Posterior vena cava (tissue), 2 donors: ENCODE measurements around the gene JAK2. TPM values are rescaled to one million over a fixed set of nuclear protein-coding genes. Genes with fewer than 3 reads are reported as not detected.

Source experiments
- DNase-seq: peaks from one replicate; pipeline ENCODE4 v3.0.0-alpha.2; 2020; ENCODE audit warnings: low spot score
- intact Hi-C, 2 donors: fragments of 100-400 bp; cut with DNase I; formaldehyde crosslinking; loops; one replicate each; pipeline versions ENCODE4 v1.14.1 to v1.14.2; 2022 to 2023
- total RNA-seq, 2 donors: library from RNA; stranded (reverse); fragmentation: NEBNext Ultra II Directional; extraction: Animal tissue kit (Norgen Biotek cat#: 25700); gene quantifications; one replicate each; pipeline ENCODE4 v1.2.1, GENCODE V29; 2021
- donor health status: DM: yes; HTN: yes; CAD: no.
- donor health status: DM: yes; HTN: yes; CAD: no.

Gene JAK2
- total RNA-seq, 2 donors from 2014 or later, result 65.8 to 67.2 TPM

DNA sequence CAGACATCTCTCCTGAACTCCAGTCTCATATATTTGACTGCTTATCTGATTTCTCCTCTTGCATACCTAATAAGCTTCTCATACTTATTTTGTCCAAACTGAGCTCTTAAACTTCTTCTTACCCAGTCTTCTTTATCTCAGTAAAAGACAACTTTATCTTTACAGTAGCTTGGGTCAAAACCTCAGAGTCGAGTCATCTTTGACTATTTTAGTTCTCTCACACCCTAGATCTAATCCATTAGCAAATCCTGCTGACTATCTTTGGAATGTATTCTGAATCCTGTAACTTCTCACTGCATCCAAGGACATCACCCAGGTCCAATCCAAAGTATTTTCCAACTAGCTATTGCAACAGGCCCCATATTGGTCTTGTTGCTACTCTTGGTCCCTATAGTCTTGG lies 11.8 kb upstream of the JAK2 start:
- intact Hi-C loops, result no loop called here
- no peak for DNase-seq

DNA sequence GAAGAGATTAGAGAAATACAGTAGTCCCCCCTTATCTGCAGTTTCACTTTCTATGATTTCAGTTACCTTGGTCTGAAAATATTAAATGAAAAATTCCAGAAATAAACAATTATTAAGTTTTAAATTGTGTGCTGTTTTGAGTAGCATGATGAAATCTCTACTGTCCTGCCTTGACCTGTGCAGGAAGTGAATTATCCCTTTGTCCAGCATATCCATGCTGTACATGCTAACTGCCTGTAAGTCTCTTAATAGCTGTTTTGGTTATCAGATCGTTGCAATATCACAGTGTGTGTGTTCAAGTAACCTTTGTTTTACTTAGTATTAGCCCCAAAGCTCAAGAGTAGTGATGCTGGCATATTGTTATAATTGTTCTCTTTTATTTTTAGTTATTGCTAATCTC lies 11.2 kb upstream of the JAK2 start:
- intact Hi-C loops, result no loop called here

DNA sequence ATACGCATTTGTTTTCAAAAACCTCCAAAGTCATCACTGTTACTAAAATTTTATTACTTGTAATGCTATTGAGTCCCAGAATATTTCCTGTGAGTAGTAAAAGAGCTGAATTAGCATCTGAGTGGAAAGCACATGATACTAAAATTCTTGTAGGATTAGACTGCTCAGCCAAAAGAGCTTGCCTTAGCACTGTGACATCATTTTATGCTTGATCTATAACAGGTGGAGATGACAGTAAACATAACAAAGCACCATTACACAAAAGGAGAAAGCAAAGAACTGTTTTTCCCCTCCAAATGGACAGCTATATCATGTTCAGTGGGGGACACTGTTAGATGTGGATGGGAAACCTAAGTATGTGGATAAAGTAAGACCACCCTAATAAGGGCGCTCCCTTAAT lies 5.8 kb upstream of the JAK2 start:
- no peak for DNase-seq
- intact Hi-C loops, result no loop called here

More for the DNA sequence above, 11.2 kb upstream of the JAK2 start:
- no peak for DNase-seq

DNA sequence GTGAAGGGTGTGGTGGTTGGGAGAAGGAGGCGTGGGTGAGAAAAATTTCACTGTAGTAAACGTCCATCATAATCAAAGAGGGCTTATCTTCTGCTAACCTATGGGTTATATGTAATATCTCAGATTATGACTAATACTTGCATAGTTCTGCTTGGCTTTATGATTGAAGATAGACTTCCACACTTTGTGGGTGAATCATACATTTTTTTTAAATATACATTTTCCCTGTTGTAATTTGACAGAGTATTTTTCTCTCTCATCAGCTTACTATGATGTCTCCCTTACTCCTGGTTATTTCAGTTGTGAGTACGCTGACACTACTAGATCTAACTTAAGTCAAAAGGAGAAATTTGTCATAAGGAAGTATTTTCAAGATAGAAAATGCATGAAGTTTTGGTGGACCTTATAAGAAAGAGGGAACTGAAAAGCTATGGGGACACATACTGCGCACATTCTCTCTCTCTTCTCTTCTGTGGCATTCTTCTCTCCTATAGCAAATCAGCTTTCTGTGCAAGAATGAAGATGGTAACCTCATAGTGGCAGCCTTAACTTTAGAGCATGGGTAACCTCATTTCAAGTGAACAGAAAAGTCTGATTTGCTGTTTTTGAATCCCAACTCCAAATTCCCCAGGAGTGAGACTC lies 4.9 kb upstream of the JAK2 start:
- intact Hi-C loops, result loop anchor here in 1 of 2 donors (10.0 kb wide), 1 partner anchor 45 kb away; no protein-coding TSS in a partner anchor
- no peak for DNase-seq

DNA sequence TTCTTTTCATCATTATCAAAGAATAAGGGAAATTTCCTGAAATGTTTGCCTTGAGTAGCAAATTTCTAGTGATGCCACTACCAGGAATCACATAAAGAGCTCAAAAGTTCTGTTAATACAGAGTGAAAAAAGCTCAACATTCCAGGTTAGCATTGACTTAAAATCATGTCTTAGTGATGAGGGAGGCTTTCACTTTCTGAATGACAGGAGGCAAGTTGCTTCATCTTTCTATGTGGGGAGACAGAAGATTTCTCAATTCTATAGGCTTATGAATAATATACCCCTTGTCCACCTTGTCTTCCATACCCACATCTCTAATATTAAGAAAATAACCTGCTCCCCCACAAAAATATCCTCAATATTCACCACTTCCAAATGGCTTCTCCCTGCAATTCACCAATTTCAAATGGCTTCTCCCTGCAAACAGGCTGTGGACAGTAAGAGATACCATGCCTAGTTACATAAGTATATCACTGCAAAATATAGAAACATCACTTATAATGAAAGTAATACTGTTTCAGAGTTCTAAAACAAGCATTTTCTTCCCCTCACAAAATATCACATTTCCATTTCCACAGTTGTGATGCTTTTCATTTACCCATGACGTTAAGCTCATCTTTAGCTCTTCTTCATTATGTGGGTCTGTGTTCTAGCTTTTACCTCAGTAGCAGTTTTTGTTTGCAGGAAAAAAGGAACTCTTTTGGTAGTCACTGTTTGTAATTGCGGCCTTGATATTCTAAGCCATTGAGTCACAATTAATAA lies 2.2 kb upstream of the JAK2 start:
- no peak for DNase-seq
- intact Hi-C loops, result loop anchor here in 1 of 2 donors (10.0 kb wide), 1 partner anchor 48 kb away; no protein-coding TSS in a partner anchor

DNA sequence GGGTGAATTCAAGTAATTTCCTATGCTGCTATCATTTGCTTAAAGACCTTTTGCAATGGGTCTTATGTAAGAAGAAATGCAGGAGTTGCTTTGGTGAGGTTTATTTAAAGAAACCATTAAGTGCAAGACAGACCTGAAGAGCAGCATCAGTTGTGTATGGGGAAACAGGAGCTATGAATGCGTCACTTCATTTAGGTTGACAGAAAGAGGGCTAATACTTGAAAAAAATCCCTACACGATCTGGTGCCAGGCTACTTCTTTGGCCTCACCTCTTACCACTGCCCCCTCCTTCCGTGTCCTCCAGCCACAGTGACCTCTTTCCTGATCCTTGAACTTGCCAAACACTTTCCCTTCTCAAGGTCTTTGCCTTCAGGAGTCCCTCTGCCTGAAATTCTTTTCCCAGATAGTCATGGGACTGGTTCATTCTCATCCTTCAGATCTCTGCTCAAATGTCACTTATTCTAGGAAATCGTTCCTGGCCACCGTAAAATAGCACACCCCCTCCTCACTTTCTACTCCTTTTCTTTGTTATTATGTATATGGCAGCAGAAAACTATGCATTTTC lies 1.4 kb upstream of the JAK2 start:
- DNase-seq, result no peak
- intact Hi-C loops, result loop anchor here in 1 of 2 donors (10.0 kb wide), 1 partner anchor 49 kb away; no protein-coding TSS in a partner anchor

DNA sequence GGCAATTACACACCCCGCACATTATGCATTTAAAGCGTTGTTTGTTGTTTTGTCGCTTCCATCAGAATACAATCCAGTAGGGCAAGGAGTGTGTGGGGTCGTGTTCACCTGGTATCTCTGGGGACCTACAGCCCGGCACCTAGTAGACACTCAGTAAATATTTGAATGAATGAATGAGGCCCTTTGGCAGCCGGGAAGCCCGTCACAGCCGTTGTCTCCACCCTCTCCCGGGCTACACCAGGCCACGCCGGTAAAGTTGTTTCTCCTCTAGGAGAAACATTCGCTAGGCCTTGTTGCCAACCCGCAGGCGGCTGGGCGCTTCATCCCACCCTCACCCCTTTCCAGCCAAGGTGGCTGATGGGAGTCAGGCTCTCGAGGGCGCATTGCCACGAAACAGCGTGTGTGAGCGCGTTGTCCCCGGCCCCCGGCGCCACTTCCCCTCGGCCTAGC lies 876 bp upstream of the JAK2 start:
- no peak for DNase-seq

DNA sequence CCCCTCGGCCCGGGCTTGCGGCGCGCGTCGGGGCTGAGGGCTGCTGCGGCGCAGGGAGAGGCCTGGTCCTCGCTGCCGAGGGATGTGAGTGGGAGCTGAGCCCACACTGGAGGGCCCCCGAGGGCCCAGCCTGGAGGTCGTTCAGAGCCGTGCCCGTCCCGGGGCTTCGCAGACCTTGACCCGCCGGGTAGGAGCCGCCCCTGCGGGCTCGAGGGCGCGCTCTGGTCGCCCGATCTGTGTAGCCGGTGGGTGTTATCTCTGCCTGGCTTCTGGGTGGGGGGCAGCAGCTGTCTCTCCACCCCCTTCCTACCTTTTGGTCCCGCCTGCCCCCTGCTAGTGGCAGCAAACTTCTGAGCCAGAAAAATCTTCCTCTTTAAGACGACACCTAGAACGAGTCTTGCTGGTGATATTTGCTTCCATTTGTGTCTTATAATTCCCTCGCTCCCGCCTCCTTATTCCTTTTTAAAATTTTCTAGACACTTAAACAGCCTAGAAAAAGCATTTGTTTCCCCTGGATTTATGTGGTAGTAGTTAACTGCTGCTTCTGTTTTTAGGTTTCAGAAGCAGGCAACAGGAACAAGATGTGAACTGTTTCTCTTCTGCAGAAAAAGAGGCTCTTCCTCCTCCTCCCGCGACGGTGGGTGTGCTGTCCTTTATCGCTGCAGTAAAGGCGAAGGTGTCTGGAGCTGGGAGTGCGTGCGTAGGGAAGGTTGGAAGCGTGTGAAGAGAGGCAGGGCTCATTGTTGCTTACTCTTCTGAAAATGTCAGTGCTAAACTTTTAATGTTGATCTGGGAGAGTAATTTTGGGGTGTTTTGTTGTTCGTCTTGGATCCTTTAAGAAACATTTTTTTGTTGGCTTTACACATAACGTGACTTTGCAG lies 554 bp downstream of the JAK2 start:
- peak; percentile 79 for DNase-seq

More for the DNA sequence above, 876 bp upstream of the JAK2 start:
- intact Hi-C loops, result loop anchor here in 1 of 2 donors (10.0 kb wide), 1 partner anchor 49 kb away; no protein-coding TSS in a partner anchor

DNA sequence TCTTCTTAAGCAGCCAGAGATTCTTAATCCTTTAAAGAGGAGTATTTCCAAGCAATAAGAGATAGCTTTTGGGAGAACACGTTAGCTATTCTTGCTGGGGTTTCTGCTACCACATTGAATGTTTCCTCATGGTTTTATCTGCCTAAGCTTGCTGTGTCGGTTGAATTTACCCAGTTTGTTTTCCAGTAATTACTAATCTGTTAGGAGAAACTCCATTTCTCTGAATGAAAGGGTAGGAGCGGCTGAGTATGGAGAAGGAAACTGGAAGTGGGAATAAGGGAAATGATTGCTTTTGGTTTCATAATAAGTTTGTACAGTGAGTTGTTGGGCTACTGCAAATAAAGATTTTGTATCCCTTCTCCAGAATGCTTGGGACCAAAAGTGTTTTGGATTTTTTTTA lies 1.2 kb downstream of the JAK2 start:
- intact Hi-C loops, result loop anchor here (5.0 to 10.0 kb wide), 2 partner anchors 51 to 224 kb away; no protein-coding TSS in a partner anchor
- DNase-seq, result no peak

More for the DNA sequence above, 554 bp downstream of the JAK2 start:
- intact Hi-C loops, result loop anchor here (5.0 to 10.0 kb wide), 2 partner anchors 51 to 223 kb away; no protein-coding TSS in a partner anchor

DNA sequence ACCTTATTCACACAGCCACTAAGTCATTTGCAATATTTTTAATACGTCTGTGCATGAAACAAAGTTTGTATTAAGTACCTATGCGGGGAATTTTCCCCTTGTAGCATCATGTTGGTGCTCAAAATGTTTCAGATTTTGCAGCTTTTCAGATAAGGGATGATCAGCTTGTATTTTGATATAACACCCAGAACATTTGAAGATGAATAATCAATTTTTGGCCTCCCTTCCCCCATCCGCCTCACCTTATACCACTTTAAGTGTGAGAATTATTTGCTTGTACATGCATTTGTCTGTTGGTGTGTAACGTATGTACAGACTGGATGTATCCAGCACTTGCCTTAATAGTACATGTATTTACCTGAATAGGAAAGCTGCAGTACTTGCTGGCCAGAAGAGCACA lies 1.7 kb downstream of the JAK2 start:
- intact Hi-C loops, result loop anchor here (5.0 to 10.0 kb wide), 2 partner anchors 52 to 224 kb away; no protein-coding TSS in a partner anchor
- DNase-seq, result no peak

DNA sequence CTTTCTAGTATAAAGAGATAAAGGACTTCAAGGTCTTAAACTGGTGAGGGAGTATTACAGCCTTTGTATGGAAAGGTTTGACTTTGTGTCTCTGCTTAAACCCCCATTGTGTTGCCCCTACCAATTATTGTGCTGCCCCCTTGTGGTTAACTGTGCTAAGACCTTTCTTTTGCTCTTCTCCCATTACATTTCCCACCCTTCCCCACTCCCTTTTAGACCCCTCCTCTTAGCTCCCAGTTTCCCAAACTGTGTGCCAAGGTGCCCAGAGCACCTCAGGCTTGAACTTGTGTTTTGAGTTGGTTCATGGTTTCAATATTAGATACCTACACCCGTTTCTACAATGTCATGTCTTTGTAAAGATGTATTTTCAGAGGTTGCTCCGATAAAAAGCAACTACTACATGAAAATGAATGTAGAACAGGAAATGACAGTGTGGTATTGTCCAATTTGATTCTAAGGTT lies 2.9 kb downstream of the JAK2 start:
- DNase-seq, result no peak
- intact Hi-C loops, result loop anchor here (5.0 to 10.0 kb wide), 2 partner anchors 53 to 226 kb away; no protein-coding TSS in a partner anchor

DNA sequence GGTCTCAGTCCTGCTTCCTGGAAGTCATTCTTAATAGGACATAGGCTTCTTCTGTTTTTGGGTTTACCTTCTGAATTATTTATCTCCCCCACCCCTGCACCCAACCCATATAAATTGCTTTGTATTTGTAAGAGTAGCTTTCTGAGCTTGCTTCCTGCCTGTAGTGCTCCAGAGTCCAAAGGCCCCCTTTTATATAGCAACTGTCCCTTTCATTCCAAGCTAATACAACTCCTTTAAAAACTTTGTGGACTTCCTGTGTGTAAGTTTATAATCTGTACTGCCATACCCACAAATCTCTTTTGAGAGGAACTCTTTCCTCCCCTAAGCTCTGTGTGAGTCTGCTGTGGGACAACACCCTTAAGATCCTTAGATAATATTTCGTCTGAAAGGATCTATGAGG lies 7.8 kb downstream of the JAK2 start:
- intact Hi-C loops, result no loop called here
- no peak for DNase-seq

DNA sequence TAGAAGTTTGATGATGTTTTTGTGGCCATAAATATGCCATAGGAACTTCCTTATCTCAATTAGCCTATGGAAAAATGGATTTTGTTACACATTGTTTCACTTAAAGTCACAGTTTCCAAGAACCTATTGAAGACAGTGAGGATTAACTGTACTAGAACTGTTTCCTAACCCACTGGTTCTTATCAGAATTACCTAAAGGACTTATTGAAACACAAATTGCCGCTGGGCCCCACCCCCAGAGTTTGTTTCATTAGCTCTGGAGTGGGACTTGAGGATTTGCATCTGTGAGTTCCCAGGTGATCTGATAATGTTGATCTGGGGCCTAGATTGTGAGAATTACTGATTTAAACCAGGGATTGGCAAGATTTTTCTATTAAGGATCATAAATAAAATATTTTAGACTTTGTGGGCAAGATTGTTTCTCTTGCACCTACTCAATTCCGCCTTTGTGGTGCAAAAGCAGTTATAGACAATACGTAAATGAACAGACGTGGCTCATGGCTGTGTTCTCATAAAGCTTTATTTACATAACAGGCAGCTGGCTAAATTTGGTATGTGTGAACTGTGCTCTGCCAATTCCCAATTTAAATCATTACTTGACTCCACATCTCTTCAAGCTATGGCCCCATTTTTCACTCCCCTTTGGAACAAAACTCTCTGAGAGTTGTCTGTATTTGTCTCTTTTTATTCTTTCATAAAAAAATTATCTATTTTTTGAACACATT lies 9.3 kb downstream of the JAK2 start:
- DNase-seq, result no peak
- intact Hi-C loops, result no loop called here

DNA sequence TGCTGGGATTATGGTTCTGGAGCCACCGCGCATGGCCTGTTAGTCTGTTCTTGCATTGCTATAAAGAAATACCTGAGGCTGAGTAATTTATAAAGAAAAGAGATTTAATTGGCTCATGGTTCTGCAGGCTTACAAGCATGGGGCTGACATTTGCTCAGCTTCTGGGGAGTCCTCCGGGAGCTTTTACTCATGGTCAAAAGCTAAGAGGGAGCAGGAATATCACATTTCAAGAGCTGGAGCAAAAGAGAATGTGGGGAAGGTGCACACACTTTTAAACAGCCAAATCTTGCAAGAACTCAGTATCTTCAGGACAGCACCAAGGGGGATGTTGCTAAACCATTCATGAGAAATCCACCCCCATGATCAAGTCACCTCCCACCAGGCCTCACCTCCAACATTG lies 12.1 kb downstream of the JAK2 start:
- intact Hi-C loops, result no loop called here
- no peak for DNase-seq

DNA sequence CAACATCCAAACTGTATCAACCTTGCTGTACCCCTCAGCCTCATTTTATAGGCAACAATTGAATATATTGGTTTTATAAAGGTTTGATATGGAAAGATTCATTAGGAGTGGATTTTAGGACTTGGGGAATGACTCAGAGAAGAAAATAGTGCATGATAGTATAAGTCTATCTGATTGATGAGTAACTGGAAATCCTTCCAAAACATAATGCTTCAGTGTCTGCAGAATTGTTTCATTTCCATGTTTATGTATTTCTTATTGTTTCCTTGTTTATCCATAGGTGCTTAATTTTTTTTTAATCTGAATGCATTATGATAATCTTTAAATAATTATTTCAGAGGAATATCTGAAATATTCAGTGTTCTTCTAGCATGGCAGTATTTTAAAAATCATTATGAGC lies 12.6 kb downstream of the JAK2 start:
- intact Hi-C loops, result no loop called here
- no peak for DNase-seq

DNA sequence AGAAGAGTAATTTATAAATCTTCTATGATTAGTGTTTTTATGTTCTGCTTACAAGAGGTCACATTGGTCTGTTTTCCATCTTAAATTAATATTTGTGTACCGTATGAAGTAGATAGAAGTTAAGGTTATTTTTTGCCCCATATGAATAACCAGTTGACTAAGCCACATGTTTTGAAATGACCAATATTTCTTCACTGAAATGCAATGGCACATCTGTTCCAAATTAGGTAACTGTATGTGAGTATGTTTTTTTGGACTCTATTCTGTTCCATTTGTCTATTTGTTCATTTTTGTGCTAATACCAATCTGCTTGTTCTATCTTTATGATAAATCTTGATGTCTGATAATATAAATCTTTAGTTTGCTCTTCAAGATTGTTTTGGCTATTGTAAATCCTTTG lies 17.7 kb downstream of the JAK2 start:
- intact Hi-C loops, result no loop called here

DNA sequence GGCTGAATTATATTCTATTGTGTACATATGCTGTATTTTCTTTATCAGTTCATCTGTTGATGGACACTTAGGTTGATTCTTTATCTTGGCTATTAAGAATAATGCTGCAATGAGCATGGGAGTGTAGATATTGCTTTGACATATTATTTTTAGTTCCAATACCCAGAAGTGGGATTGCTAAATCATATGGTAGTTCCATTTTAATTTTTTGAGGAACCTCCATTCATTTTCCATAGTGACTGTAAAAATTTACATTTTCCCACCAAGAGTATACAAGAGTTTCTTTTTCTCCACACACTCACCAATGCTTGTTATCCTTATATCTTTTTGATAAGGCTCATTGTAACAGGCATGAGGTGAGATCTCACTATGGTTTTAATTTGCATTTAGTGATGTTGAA lies 19.4 kb downstream of the JAK2 start:
- DNase-seq, result no peak
- intact Hi-C loops, result no loop called here

More for the DNA sequence above, 17.7 kb downstream of the JAK2 start:
- no peak for DNase-seq

DNA sequence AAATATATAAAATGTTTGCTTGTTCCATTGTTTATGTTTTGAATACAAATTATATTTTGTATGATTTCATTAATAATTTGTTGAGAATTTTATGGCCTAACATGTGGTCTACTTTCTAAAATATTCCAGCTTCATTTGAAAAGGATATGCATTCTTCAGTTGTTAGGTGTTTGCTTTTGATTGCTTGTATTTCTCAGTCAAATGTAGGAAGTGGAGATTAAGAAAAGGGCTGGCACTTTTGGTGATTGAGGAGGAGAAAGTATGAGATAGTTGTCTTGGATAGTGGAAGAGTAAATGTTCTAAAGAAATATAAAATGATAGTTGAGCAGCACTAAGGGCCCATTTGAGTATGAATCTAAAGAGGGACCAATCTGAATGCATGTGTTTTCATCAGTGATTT lies 23.1 kb downstream of the JAK2 start:
- intact Hi-C loops, result no loop called here
- no peak for DNase-seq
